ENCODE results near the gene CLEC1B.
"Not testable (repeated sequence)": the region's sequence is repeated elsewhere in the genome, so short reads cannot be mapped to it uniquely, and the experiment has no call there.

GRCh38 chr12:9976626-9977025 is 22.3 kb downstream of the CLEC1B start:
- TF ChIP-seq PHF8 (CRISPR knock-in tag; IDR thresholded peaks at IDR 0.05); FOXP4 (CRISPR knock-in tag; IDR thresholded peaks at IDR 0.05); NR2C2 (CRISPR knock-in tag; IDR thresholded peaks at IDR 0.05; ENCODE audit: borderline replicate concordance); MTA3 (CRISPR knock-in tag; IDR thresholded peaks at IDR 0.05); PAF1 (CRISPR knock-in tag; IDR thresholded peaks at IDR 0.05); CTCF (CRISPR knock-in tag; IDR thresholded peaks at IDR 0.05); FOSL1 (CRISPR knock-in tag; IDR thresholded peaks at IDR 0.05; ENCODE audit: borderline replicate concordance); FOXM1 (CRISPR knock-in tag; IDR thresholded peaks at IDR 0.05); KDM4B (CRISPR knock-in tag; IDR thresholded peaks at IDR 0.05); IKZF1 (IDR thresholded peaks at IDR 0.05); TFDP1 (CRISPR knock-in tag; IDR thresholded peaks at IDR 0.05; ENCODE audit: borderline replicate concordance); SETDB1 (CRISPR knock-in tag; IDR thresholded peaks at IDR 0.05; ENCODE audit: borderline replicate concordance); ATF3 (CRISPR knock-in tag; IDR thresholded peaks at IDR 0.05): not testable (repeated sequence)

Data from HepG2 (cell line).